Chondrocyte (in vitro differentiated cells): ENCODE measurements around the gene FTL. TPM values are rescaled to one million over a fixed set of nuclear protein-coding genes. Genes with fewer than 3 reads are reported as not detected.

ENCODE experiments used
- DNase-seq: peaks from one replicate; pipeline ENCODE4 v3.0.0; 2021; ENCODE audit warnings: mixed read lengths, low spot score
- H3K27ac Mint-ChIP-seq: one replicate; pipeline ENCODE4 v1.8.0; 2021; ENCODE audit warnings: mild to moderate bottlenecking, moderate library complexity, mixed read lengths; ENCODE audit not compliant: unreplicated experiment
- H3K27me3 Mint-ChIP-seq: 2 replicates; pipeline ENCODE4 v1.8.0; 2021; ENCODE audit warnings: low read depth, mixed read lengths
- H3K36me3 Mint-ChIP-seq: 2 replicates; pipeline ENCODE4 v1.8.0; 2021; ENCODE audit warnings: low read depth, mixed read lengths
- H3K4me1 Mint-ChIP-seq: 2 replicates; pipeline ENCODE4 v1.8.0; 2021; ENCODE audit warnings: low read depth, mild to moderate bottlenecking, mixed read lengths
- H3K4me3 Mint-ChIP-seq: one replicate; pipeline ENCODE4 v1.8.0; 2021; ENCODE audit warnings: mild to moderate bottlenecking, moderate library complexity, mixed read lengths; ENCODE audit not compliant: unreplicated experiment
- H3K9me3 Mint-ChIP-seq: 2 replicates; pipeline ENCODE4 v1.8.0; 2021; ENCODE audit warnings: low read depth, mixed read lengths
- total RNA-seq: library from RNA; stranded (reverse); gene quantifications from 3 replicates; pipeline ENCODE4 v1.2.1, GENCODE V29; 2021
- TF ChIP-seq, protein P1 (sequence below): fragments of 200-600 bp; sonication (generic); IDR thresholded peaks from 2 replicates; pipeline ENCODE4 v1.5.0; 2021; ENCODE audit warnings: antibody characterized with exemption, mild to moderate bottlenecking, moderate library complexity

Gene FTL
- total RNA-seq, 1 donor from 2014 or later, result 1,722 TPM

DNA sequence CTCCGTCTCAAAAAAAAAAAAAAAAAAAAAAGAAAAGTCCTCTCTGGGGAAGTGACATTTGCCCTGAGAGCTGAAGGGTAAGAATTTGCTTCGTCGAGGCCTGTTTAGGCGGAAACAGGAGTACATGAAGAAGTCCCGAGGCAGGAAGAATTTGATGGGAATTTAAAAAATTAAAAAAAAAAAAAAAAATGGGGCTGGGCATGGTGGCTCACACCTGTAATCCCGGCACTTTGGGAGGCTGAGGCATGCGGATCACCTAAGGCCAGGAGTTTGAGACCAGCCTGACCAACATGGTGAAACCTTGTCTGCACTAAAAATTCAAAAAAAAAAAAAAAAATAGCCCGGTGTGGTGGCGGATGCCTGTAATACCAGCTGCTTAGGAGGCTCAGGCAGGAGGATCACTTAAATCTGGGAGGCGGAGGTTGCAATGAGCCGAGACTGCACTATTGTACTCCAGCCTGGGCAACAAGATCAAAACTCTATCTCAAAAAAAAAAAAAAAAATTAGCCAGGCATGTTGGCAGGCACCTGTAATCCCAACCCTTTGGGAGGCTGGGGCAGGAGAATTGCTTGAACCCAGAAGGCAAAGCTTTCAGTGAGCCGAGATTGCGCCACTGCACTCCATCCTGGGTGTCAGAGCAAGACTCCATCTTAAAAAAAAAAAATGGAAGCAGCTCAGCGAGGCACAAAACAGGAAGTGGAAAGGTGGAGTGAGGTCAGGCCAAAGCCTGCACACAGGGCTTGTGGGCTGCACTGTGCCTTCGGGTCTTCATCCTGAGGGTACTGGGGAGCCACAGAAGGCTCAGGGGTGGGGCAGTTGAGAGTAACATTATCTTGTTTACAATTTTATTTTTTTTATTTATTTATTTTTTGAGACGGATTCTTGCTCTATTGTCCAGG is 5.5 kb upstream of the FTL start:
- TF ChIP-seq, protein P1, sequence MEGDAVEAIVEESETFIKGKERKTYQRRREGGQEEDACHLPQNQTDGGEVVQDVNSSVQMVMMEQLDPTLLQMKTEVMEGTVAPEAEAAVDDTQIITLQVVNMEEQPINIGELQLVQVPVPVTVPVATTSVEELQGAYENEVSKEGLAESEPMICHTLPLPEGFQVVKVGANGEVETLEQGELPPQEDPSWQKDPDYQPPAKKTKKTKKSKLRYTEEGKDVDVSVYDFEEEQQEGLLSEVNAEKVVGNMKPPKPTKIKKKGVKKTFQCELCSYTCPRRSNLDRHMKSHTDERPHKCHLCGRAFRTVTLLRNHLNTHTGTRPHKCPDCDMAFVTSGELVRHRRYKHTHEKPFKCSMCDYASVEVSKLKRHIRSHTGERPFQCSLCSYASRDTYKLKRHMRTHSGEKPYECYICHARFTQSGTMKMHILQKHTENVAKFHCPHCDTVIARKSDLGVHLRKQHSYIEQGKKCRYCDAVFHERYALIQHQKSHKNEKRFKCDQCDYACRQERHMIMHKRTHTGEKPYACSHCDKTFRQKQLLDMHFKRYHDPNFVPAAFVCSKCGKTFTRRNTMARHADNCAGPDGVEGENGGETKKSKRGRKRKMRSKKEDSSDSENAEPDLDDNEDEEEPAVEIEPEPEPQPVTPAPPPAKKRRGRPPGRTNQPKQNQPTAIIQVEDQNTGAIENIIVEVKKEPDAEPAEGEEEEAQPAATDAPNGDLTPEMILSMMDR, result no peak
- no peak for DNase-seq
- Mint-ChIP-seq H3K9me3 (no peaks in the 10 kb centered on the region), H3K36me3 (peaks cover 13% of the 10 kb centered on the region), H3K4me3 (no peak overlapping the region), H3K27me3 (no peaks in the 10 kb centered on the region), H3K4me1 (peaks cover 49% of the 10 kb centered on the region), H3K27ac (no peak overlapping the region)

DNA sequence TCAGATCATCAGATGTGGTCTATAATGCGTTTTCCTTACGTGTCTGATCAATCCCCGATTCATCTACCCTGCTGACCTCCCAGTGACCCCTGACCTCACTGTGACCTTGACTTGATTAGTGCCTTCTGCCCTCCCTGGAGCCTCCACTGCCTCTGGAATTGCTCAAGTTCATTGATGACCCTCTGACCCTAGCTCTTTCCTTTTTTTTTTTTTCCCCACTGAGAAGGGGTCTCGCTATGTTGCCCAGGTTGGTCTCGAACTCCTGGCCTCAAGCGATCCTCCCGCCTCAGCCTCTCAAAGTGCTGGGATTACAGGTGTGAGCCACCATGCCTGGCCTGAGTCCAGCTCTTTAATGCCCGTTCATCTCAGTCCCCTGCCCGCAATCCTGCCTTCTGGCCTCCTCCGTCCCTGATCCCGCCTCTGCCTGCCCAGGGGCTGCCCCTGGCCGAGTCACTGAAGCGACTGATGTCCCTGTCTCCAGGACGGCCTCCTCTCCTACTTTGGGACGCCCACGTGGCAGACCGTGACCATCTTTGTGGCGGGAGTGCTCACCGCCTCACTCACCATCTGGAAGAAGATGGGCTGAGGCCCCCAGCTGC is 4.0 kb upstream of the FTL start:
- Mint-ChIP-seq H3K36me3 (peaks cover 17% of the 10 kb centered on the region), H3K27ac (peak overlapping the region; percentile 96), H3K4me3 (no peak overlapping the region), H3K4me1 (peaks cover 47% of the 10 kb centered on the region), H3K9me3 (no peaks in the 10 kb centered on the region), H3K27me3 (no peaks in the 10 kb centered on the region)
- peak; percentile 87 for DNase-seq
- TF ChIP-seq, protein P1, result no peak

DNA sequence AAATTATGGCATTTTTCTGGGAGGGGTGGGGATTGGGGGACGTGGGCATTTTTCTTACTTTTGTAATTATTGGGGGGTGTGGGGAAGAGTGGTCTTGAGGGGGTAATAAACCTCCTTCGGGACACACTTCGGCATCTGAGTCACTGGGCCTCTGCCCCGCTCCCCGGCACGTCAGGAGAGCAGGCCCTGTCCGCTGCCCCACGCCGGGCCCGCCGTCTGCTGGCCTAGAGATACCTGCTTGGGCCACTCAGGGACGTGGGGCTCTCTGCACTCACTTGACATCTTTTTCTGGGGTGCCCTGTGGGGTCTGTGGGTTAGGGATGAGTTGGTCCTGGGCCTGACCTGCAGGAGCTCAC is 3.5 kb upstream of the FTL start:
- Mint-ChIP-seq H3K4me1 (peaks cover 49% of the 10 kb centered on the region), H3K9me3 (no peaks in the 10 kb centered on the region), H3K27ac (peak overlapping the region; percentile 96), H3K4me3 (no peak overlapping the region), H3K27me3 (no peaks in the 10 kb centered on the region), H3K36me3 (peaks cover 20% of the 10 kb centered on the region)
- DNase-seq, result no peak
- TF ChIP-seq, protein P1, result no peak

DNA sequence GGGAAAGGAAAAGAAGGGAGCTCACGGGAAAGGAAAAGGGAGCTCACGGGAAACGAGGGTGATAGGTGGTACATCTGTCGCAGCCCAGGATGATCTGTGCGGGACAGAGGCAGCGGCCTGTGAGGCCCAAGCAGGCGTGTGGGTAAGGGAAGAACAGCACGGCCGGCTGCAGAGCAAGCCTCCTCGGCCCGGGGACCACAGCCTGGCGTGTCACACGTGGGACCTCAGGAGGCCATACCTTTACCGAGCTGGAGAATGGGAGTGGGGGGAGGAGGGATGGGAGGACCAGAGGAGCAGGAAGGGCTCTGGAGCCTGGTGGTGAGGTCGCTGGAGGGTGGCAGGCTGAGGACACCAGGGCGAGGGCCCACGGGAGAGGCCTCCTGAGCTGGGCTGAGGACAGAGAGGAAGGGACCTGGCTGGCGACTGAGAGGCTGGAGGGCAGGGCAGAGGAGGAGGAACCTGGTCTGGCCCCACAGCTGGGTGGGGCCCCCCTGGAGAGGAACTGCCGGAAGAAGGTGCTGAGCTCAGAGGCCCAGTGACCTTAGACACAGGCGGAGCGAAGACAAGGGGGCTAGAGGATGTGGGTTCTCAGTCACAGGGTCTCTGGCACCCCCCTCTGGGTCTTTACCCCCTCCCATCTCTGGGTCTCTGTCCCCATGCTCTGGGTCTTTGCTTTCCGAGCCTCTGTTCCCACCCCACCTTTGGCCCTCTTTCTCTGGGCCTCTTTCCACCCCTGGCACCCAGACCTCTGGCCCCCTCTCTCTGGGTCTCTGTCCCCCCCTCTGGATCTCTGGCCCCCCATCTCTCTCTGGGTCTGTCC is 2.9 kb upstream of the FTL start:
- Mint-ChIP-seq H3K4me3 (no peak overlapping the region), H3K9me3 (no peaks in the 10 kb centered on the region), H3K27ac (peak overlapping the region; percentile 96), H3K36me3 (peaks cover 21% of the 10 kb centered on the region), H3K27me3 (no peaks in the 10 kb centered on the region), H3K4me1 (peaks cover 51% of the 10 kb centered on the region)
- TF ChIP-seq, protein P1, result no peak
- DNase-seq, result no peak

DNA sequence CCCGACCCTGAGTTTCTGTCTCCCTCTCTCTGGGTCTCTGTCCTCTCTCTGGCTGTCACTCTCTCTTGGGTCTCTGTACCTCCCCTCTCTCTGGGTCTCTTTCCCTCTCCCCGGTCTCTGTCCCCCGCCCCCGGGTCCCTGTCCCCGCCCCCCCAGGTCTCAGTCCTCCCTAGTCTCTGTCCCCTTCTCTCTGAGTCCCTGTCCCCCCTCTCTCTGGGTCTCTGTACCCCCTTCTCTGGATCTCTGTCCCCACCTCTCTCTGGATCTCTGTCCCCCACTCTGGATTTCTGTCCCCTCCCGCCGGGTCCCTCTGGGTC is 2.3 kb upstream of the FTL start:
- DNase-seq, result no peak
- H3K4me1 Mint-ChIP-seq, result peaks cover 57% of the 10 kb centered on the region
- TF ChIP-seq, protein P1, result no peak
- peak overlapping the region; percentile 96 for H3K27ac Mint-ChIP-seq
- no peak overlapping the region for H3K4me3 Mint-ChIP-seq
- peaks cover 19% of the 10 kb centered on the region for H3K36me3 Mint-ChIP-seq
- no peaks in the 10 kb centered on the region for H3K27me3 Mint-ChIP-seq
- no peaks in the 10 kb centered on the region for H3K9me3 Mint-ChIP-seq
